Measurements from ENCODE around the gene MECP2.

The MECP2 gene

GRCh38 chrX:154040863-154041262, 56.7 kb downstream of the MECP2 start:
- Histone ChIP-seq H3K27ac (peak overlapping the region in 11 of 21 experiments; percentile 18 to 61 (median 47)), H3K4me3 (no peak overlapping the region)

- Histone ChIP-seq H3K27ac (peak overlapping the region in 11 of 21 experiments; percentile 9 to 69 (median 52)), H3K4me3 (no peak overlapping the region)
Observed at GRCh38 chrX:154040307-154040756, 57.2 kb downstream of the MECP2 start.

GRCh38 chrX:154039577-154039976, 57.9 kb downstream of the MECP2 start:
- Histone ChIP-seq H3K4me3 (no peak overlapping the region), H3K27ac (peak overlapping the region in 9 of 21 experiments; percentile 9 to 69 (median 55))

- H3K27ac ChIP-seq: peak overlapping the region in 3 of 21 experiments; percentile 9 to 55 (median 52)
- H3K4me3 ChIP-seq: no peak overlapping the region
Observed at GRCh38 chrX:154038656-154039055, 58.9 kb downstream of the MECP2 start.

- peak overlapping the region in 1 of 21 experiments; percentile 21 for H3K27ac ChIP-seq
- no peak overlapping the region for H3K4me3 ChIP-seq
Observed at GRCh38 chrX:154037754-154038153, 59.8 kb downstream of the MECP2 start.

GRCh38 chrX:154036513-154036912, 61.0 kb downstream of the MECP2 start:
- Histone ChIP-seq H3K27ac (no peak overlapping the region), H3K4me3 (no peak overlapping the region)

GRCh38 chrX:154033848-154034247, 63.7 kb downstream of the MECP2 start:
- no peak overlapping the region for H3K27ac ChIP-seq
- H3K4me3 ChIP-seq: no peak overlapping the region

GRCh38 chrX:154032653-154033052, 64.9 kb downstream of the MECP2 start:
- Histone ChIP-seq H3K27ac (no peak overlapping the region), H3K4me3 (no peak overlapping the region)

GRCh38 chrX:154032160-154032559, 65.4 kb downstream of the MECP2 start:
- no peak overlapping the region for H3K4me3 ChIP-seq
- H3K27ac ChIP-seq: no peak overlapping the region

- H3K4me3 ChIP-seq: no peak overlapping the region
- no peak overlapping the region for H3K27ac ChIP-seq
Observed at GRCh38 chrX:154030715-154031305, 66.7 kb downstream of the MECP2 start.

- H3K27ac ChIP-seq: no peak overlapping the region
- no peak overlapping the region for H3K4me3 ChIP-seq
Observed at GRCh38 chrX:154030266-154030665, 67.3 kb downstream of the MECP2 start.

GRCh38 chrX:154029439-154029838, 68.1 kb downstream of the MECP2 start:
- Histone ChIP-seq H3K4me3 (no peak overlapping the region), H3K27ac (no peak overlapping the region)

GRCh38 chrX:154028502-154029184, 68.9 kb downstream of the MECP2 start:
- H3K27ac ChIP-seq: no peak overlapping the region
- no peak overlapping the region for H3K4me3 ChIP-seq

GRCh38 chrX:154027986-154028385, 69.5 kb downstream of the MECP2 start:
- H3K4me3 ChIP-seq: no peak overlapping the region
- H3K27ac ChIP-seq: no peak overlapping the region

- peak overlapping the region in 2 of 21 experiments; percentile 35 to 57 for H3K27ac ChIP-seq
Observed at GRCh38 chrX:154027022-154027402, 70.5 kb downstream of the MECP2 start.

GRCh38 chrX:154026136-154027021, 71.1 kb downstream of the MECP2 start:
- peak overlapping the region in 9 of 21 experiments; percentile 22 to 64 (median 44) for H3K27ac ChIP-seq
- no peak overlapping the region for H3K4me3 ChIP-seq

More at GRCh38 chrX:154027022-154027402, 70.5 kb downstream of the MECP2 start:
- H3K4me3 ChIP-seq: no peak overlapping the region

- no peak overlapping the region for H3K4me3 ChIP-seq
- H3K27ac ChIP-seq: peak overlapping the region in 13 of 21 experiments; percentile 18 to 64 (median 37)
Observed at GRCh38 chrX:154025230-154025629, 72.3 kb downstream of the MECP2 start.

- Histone ChIP-seq H3K27ac (no peak overlapping the region), H3K4me3 (no peak overlapping the region)
Observed at GRCh38 chrX:154024271-154024670, 73.2 kb downstream of the MECP2 start.

GRCh38 chrX:154023276-154024000, 74.1 kb downstream of the MECP2 start:
- H3K4me3 ChIP-seq: no peak overlapping the region
- H3K27ac ChIP-seq: peak overlapping the region in 5 of 21 experiments; percentile 3 to 37 (median 24)

GRCh38 chrX:154022108-154022507, 75.4 kb downstream of the MECP2 start:
- peak overlapping the region in 1 of 21 experiments; percentile 7 for H3K27ac ChIP-seq

More at GRCh38 chrX:154022108-154022507, 75.4 kb downstream of the MECP2 start:
- no peak overlapping the region for H3K4me3 ChIP-seq

All from skin epidermis (tissue), 12 donors.